SK-N-SH (cell line): Measurements from ENCODE around the gene SP2.

Experiments used
- CTCF ChIP-seq: fragments of 200-600 bp; sonication (generic); IDR thresholded peaks from 2 replicates; pipeline ENCODE4 v1.6.1; 2017; ENCODE audit warnings: antibody characterized with exemption, mild to moderate bottlenecking, moderate library complexity
- FOXJ3 ChIP-seq: sonication (generic); formaldehyde crosslinking; IDR thresholded peaks from 2 replicates; pipeline ENCODE4 v1.5.1; 2020; ENCODE audit warnings: mild to moderate bottlenecking, missing genetic modification reagents
- REST ChIP-seq: IDR thresholded peaks from 2 replicates; pipeline ENCODE4 v1.6.1; 2012; ENCODE audit warnings: mild to moderate bottlenecking, low read depth, low read length, moderate library complexity
- RXRA ChIP-seq: IDR thresholded peaks from 2 replicates; pipeline ENCODE4 v1.4.0; 2012; ENCODE audit warnings: low read depth, mild to moderate bottlenecking, borderline replicate concordance

DNA sequence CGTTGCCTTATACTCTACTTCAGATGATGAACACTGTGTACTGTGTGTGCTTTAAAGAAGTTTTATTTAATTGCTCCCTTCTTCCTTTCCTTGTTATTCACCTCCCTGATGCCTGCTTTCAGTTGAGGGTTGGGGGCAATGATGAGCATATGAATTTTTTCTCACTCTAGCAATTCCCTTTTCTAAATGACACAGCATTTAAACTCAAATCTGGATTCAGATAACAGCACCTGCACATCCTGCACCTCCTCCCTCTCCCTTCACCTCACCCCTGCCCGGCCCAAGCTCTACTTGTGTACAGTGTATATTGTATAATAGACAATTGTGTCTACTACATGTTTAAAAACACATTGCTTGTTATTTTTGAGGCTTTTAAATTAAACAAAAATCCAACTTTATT lies 32.4 kb downstream of the SP2 start:
- TF ChIP-seq REST (no peak), FOXJ3 (no peak), CTCF (no peak), RXRA (no peak)
